Neural progenitor cell (in vitro differentiated cells): ENCODE results near the gene PARK7. TPM values are rescaled to one million over a fixed set of nuclear protein-coding genes. Genes with fewer than 3 reads are reported as not detected.

ENCODE experiments used
- DNase-seq: peaks from one replicate; pipeline ENCODE4 v3.0.0-alpha.2; 2016; ENCODE audit warnings: low spot score
- H2AFZ ChIP-seq: fragments of 200-600 bp; sonication (generic); replicated peaks from 2 replicates; pipeline ENCODE4 v1.6.1; 2016; ENCODE audit warnings: antibody characterized with exemption
- H3F3A ChIP-seq: fragments of 200-600 bp; sonication (generic); 2 replicates; pipeline ENCODE4 v1.6.1; 2016; ENCODE audit warnings: antibody characterized with exemption, low read depth
- H3K27ac ChIP-seq: fragments of 200-600 bp; sonication (generic); 2 replicates; pipeline ENCODE4 v1.5.1; 2016; ENCODE audit warnings: mild to moderate bottlenecking
- H3K27me3 ChIP-seq: fragments of 200-600 bp; sonication (generic); 2 replicates; pipeline ENCODE4 v1.6.1; 2016; ENCODE audit warnings: mild to moderate bottlenecking, moderate library complexity
- H3K36me3 ChIP-seq: fragments of 200-600 bp; sonication (generic); 2 replicates; pipeline ENCODE4 v1.5.1; 2016
- H3K4me1 ChIP-seq: fragments of 200-600 bp; sonication (generic); 2 replicates; pipeline ENCODE4 v1.6.1; 2016; ENCODE audit warnings: mixed run types
- H3K4me2 ChIP-seq: fragments of 200-600 bp; sonication (generic); 2 replicates; pipeline ENCODE4 v1.6.1; 2016
- H3K4me3 ChIP-seq: fragments of 200-600 bp; sonication (generic); 2 replicates; pipeline ENCODE4 v1.5.1; 2016
- H3K79me2 ChIP-seq: fragments of 200-600 bp; sonication (generic); 2 replicates; pipeline ENCODE4 v1.6.1; 2016; ENCODE audit warnings: low read depth
- H3K9ac ChIP-seq: fragments of 200-600 bp; sonication (generic); 2 replicates; pipeline ENCODE4 v1.6.1; 2016
- H3K9me3 ChIP-seq: fragments of 200-600 bp; sonication (generic); 2 replicates; pipeline ENCODE4 v1.5.1; 2016; ENCODE audit warnings: low read depth
- H4K20me1 ChIP-seq: fragments of 200-600 bp; sonication (generic); 2 replicates; pipeline ENCODE4 v1.6.1; 2016; ENCODE audit warnings: low read depth
- H3K27ac Mint-ChIP-seq: 3 replicates; pipeline ENCODE4 v1.8.0; 2021; ENCODE audit warnings: mixed read lengths
- H3K27me3 Mint-ChIP-seq: 2 replicates; pipeline ENCODE4 v1.8.0; 2022; ENCODE audit warnings: low read depth, mild to moderate bottlenecking, inconsistent platforms, moderate library complexity, mixed read lengths; ENCODE audit not compliant: insufficient read depth
- H3K36me3 Mint-ChIP-seq: 3 replicates; pipeline ENCODE4 v1.8.0; 2021; ENCODE audit warnings: mixed read lengths
- H3K4me1 Mint-ChIP-seq: 3 replicates; pipeline ENCODE4 v1.8.0; 2021; ENCODE audit warnings: mixed read lengths
- H3K4me3 Mint-ChIP-seq: 3 replicates; pipeline ENCODE4 v1.8.0; 2021; ENCODE audit warnings: mild to moderate bottlenecking, moderate library complexity, mixed read lengths
- H3K9me3 Mint-ChIP-seq: 3 replicates; pipeline ENCODE4 v1.8.0; 2020; ENCODE audit warnings: mixed read lengths
- CTCF ChIP-seq: fragments of 200-600 bp; sonication (generic); IDR thresholded peaks from 2 replicates; pipeline ENCODE4 v1.5.1; 2017; ENCODE audit warnings: antibody characterized with exemption, mild to moderate bottlenecking
- EZH2 ChIP-seq: fragments of 200-600 bp; sonication (generic); IDR thresholded peaks from 2 replicates; pipeline ENCODE4 v1.6.1; 2017; ENCODE audit warnings: antibody characterized with exemption, mild to moderate bottlenecking, moderate library complexity
- EZH2phosphoT487 ChIP-seq: fragments of 200-600 bp; sonication (generic); IDR thresholded peaks from 2 replicates; pipeline ENCODE4 v1.6.1; 2017; ENCODE audit warnings: antibody characterized with exemption
- total RNA-seq: library from RNA; depleted of rRNA; stranded (reverse); fragments of >200 nt; gene quantifications from 2 replicates; pipeline ENCODE4 v1.2.3, GENCODE V29; 2015; ENCODE audit warnings: low replicate concordance

PARK7 gene
- total RNA-seq, 1 donor from 2014 or later = 214 TPM

GRCh38 chr1:8023995-8024313, 62.4 kb downstream of the PARK7 start:
- Histone ChIP-seq H3F3A (peaks cover 26% of the 10 kb centered on the region), H3K9me3 (no peaks in the 10 kb centered on the region), H3K36me3 (no peaks in the 10 kb centered on the region), H3K79me2 (peaks cover 67% of the 10 kb centered on the region), H3K27ac (no peak overlapping the region), H3K4me2 (peak overlapping the region; percentile 97), H3K4me1 (peaks cover 75% of the 10 kb centered on the region), H2AFZ (no peak overlapping the region), H3K27me3 (peaks cover 7% of the 10 kb centered on the region), H4K20me1 (peaks cover 51% of the 10 kb centered on the region), H3K4me3 (peak overlapping the region; percentile 96), H3K9ac (no peak overlapping the region)
- Mint-ChIP-seq H3K9me3 (no peaks in the 10 kb centered on the region), H3K27ac (no peak overlapping the region), H3K36me3 (no peaks in the 10 kb centered on the region), H3K4me1 (peaks cover 75% of the 10 kb centered on the region), H3K27me3 (peaks cover 6% of the 10 kb centered on the region), H3K4me3 (peak overlapping the region; percentile 66)
- DNase-seq = peak; percentile 37
- TF ChIP-seq CTCF (no peak), EZH2 (no peak), EZH2phosphoT487 (no peak)

- Histone ChIP-seq H3K4me3 (peak overlapping the region; percentile 96), H3K27ac (no peak overlapping the region), H3K4me1 (peaks cover 72% of the 10 kb centered on the region), H3K27me3 (peaks cover 7% of the 10 kb centered on the region), H3K79me2 (peaks cover 66% of the 10 kb centered on the region), H3F3A (peaks cover 22% of the 10 kb centered on the region), H3K9me3 (no peaks in the 10 kb centered on the region), H4K20me1 (peaks cover 48% of the 10 kb centered on the region), H3K9ac (no peak overlapping the region), H2AFZ (no peak overlapping the region), H3K36me3 (no peaks in the 10 kb centered on the region), H3K4me2 (peak overlapping the region; percentile 97)
- Mint-ChIP-seq H3K9me3 (no peaks in the 10 kb centered on the region), H3K4me1 (peaks cover 72% of the 10 kb centered on the region), H3K27me3 (peaks cover 6% of the 10 kb centered on the region), H3K4me3 (peak overlapping the region; percentile 66), H3K27ac (no peak overlapping the region), H3K36me3 (no peaks in the 10 kb centered on the region)
- no peak for TF ChIP-seq EZH2
- no peak for TF ChIP-seq EZH2phosphoT487
- no peak for TF ChIP-seq CTCF
- DNase-seq = no peak
Observed at GRCh38 chr1:8024329-8024728, 62.8 kb downstream of the PARK7 start.

- H3K4me3 ChIP-seq = peak overlapping the region; percentile 96
Observed at GRCh38 chr1:8025061-8025670, 63.7 kb downstream of the PARK7 start.

More at GRCh38 chr1:8025061-8025670, 63.7 kb downstream of the PARK7 start:
- peaks cover 63% of the 10 kb centered on the region for H3K4me1 ChIP-seq
- peak; percentile 28 for DNase-seq
- TF ChIP-seq EZH2 (no peak), CTCF (no peak), EZH2phosphoT487 (no peak)
- Mint-ChIP-seq H3K4me1 (peaks cover 63% of the 10 kb centered on the region), H3K36me3 (no peaks in the 10 kb centered on the region), H3K27ac (peak overlapping the region; percentile 31), H3K27me3 (peaks cover 6% of the 10 kb centered on the region), H3K9me3 (no peaks in the 10 kb centered on the region), H3K4me3 (peak overlapping the region; percentile 91)
- H2AFZ ChIP-seq = no peak overlapping the region
- peak overlapping the region; percentile 77 for H3K9ac ChIP-seq
- peak overlapping the region; percentile 97 for H3K4me2 ChIP-seq
- no peaks in the 10 kb centered on the region for H3K36me3 ChIP-seq
- peaks cover 7% of the 10 kb centered on the region for H3K27me3 ChIP-seq
- peaks cover 14% of the 10 kb centered on the region for H3F3A ChIP-seq
- H3K9me3 ChIP-seq = no peaks in the 10 kb centered on the region
- H3K27ac ChIP-seq = no peak overlapping the region
- peaks cover 45% of the 10 kb centered on the region for H4K20me1 ChIP-seq
- peaks cover 58% of the 10 kb centered on the region for H3K79me2 ChIP-seq
